K562 (cell line): ENCODE measurements around the gene TULP3. TPM values are rescaled to one million over a fixed set of nuclear protein-coding genes. Genes with fewer than 3 reads are reported as not detected.

ENCODE experiments used
- ATAC-seq: fragments of 200-7000 bp; cut with Tn5 transposase; 3 replicates; pipeline ENCODE4 v1.9.1; 2020; ENCODE audit warnings: moderate library complexity
- BruUV-seq: library from RNA; stranded (reverse); fragments of 400-500 nt; replicated peaks from 2 replicates; lab custom pipeline; 2021; lab: Mats Ljungman, UMichigan
- CTCF ChIA-PET: fragments of 300-600 bp; formaldehyde crosslinking; extraction: SDS; loops from one replicate; lab custom pipeline; 2021; ENCODE audit warnings: low intra/inter-chr PET ratio; lab: Yijun Ruan, JAX
- POLR2A ChIA-PET: fragments of 300-600, 350-650 bp; sonication (Branson Sonifier 250); formaldehyde crosslinking; extraction: SDS; loops from one replicate; lab custom pipeline; 2021; ENCODE audit warnings: antibody characterized with exemption, inconsistent platforms; lab: Yijun Ruan, JAX
- DNase-seq, 4 experiments: peaks; one replicate each; pipeline versions ENCODE4 v3.0.0 to v3.0.0-alpha.2; 2011 to 2018; ENCODE audit warnings: low spot score in 3 of 4, mixed read lengths in 3 of 4; ENCODE audit errors: extremely low read depth in 1 of 4
- FAIRE-seq: peaks from 2 replicates; lab custom pipeline; 2011; peaks lifted over from hg19 to GRCh38; lab: Jason Lieb, UNC
- H2AFZ ChIP-seq: 2 replicates; pipeline ENCODE4 v1.6.0; 2011; ENCODE audit warnings: low read depth, low read length, control low read depth, inconsistent platforms
- H3K27ac ChIP-seq: fragments of 200-600 bp; 3 replicates; pipeline ENCODE4 v1.8.0; 2011; ENCODE audit warnings: low read depth, mild to moderate bottlenecking, control low read depth, inconsistent platforms, low read length, moderate library complexity, mixed read lengths; ENCODE audit errors: extremely low read depth
- H3K27me3 ChIP-seq, 2 experiments: fragments of 300-600 bp in 1 of 2; 2 replicates in 1 of 2; 3 replicates in 1 of 2; pipeline versions ENCODE4 v1.6.0 to v1.8.0; 2011; ENCODE audit warnings: inconsistent platforms in 2 of 2, low read length in 2 of 2, mild to moderate bottlenecking in 1 of 2, mixed read lengths in 1 of 2, moderate library complexity in 1 of 2; ENCODE audit not compliant: control insufficient read depth in 2 of 2, insufficient read depth in 2 of 2
- H3K36me3 ChIP-seq: fragments of 300-600 bp; 3 replicates; pipeline ENCODE4 v1.8.0; 2011; ENCODE audit warnings: mild to moderate bottlenecking, low read length, inconsistent platforms; ENCODE audit not compliant: control insufficient read depth, insufficient read depth
- H3K4me1 ChIP-seq, 2 experiments: fragments of 200-600 bp in 1 of 2; replicated peaks in 1 of 2; 2 replicates in 1 of 2; 3 replicates in 1 of 2; pipeline versions ENCODE4 v1.5.1 to v1.8.0; 2011; ENCODE audit warnings: inconsistent platforms in 2 of 2, low read length in 2 of 2, mild to moderate bottlenecking in 1 of 2, mixed read lengths in 1 of 2, moderate library complexity in 1 of 2; ENCODE audit not compliant: control insufficient read depth in 2 of 2, insufficient read depth in 2 of 2
- H3K4me2 ChIP-seq: 2 replicates; pipeline ENCODE4 v1.6.1; 2011; ENCODE audit warnings: low read length, control low read depth, inconsistent platforms, mixed read lengths; ENCODE audit not compliant: insufficient read depth
- H3K4me3 ChIP-seq: fragments of 200-600 bp; sonication (generic), shearing (Covaris generic); 2 replicates; pipeline ENCODE4 v1.5.1; 2016; ENCODE audit warnings: control low read depth, inconsistent platforms
- H3K79me2 ChIP-seq: fragments of 200-600 bp; 3 replicates; pipeline ENCODE4 v1.8.0; 2011; ENCODE audit warnings: low read length, inconsistent platforms; ENCODE audit not compliant: control insufficient read depth, insufficient read depth
- H3K9ac ChIP-seq, 2 experiments: 2 replicates each; pipeline versions ENCODE4 v1.6.0 to v1.6.1; 2011; ENCODE audit warnings: low read depth in 2 of 2, low read length in 2 of 2, control low read depth in 1 of 2, inconsistent platforms in 1 of 2, mild to moderate bottlenecking in 1 of 2, mixed read lengths in 1 of 2; ENCODE audit not compliant: insufficient read depth in 1 of 2
- H3K9me1 ChIP-seq: one replicate; pipeline ENCODE4 v1.6.0; 2011; ENCODE audit warnings: inconsistent platforms, mild to moderate bottlenecking, low read length, moderate library complexity; ENCODE audit not compliant: control insufficient read depth, insufficient read depth
- H3K9me3 ChIP-seq: replicated peaks from 2 replicates; pipeline ENCODE4 v1.5.1; 2011; ENCODE audit warnings: low read depth, low read length, inconsistent platforms; ENCODE audit not compliant: control insufficient read depth, insufficient read depth
- H4K20me1 ChIP-seq: replicated peaks from 2 replicates; pipeline ENCODE4 v1.6.1; 2011; ENCODE audit warnings: low read length, inconsistent platforms, mixed read lengths; ENCODE audit not compliant: control insufficient read depth, insufficient read depth
- E2F4 ChIP-seq: sonication (generic); formaldehyde crosslinking; IDR thresholded peaks from 2 replicates; pipeline ENCODE4 v1.8.0; 2022; ENCODE audit warnings: mild to moderate bottlenecking, low read depth, missing genetic modification reagents
- GTF2E2 ChIP-seq: fragments of 200-800 bp; sonication (Bioruptor generic); IDR thresholded peaks from 2 replicates; pipeline ENCODE4 v1.6.1; 2016; ENCODE audit warnings: missing genetic modification characterization, missing compliant biosample characterization
- HIVEP1 ChIP-seq: fragments of 250-450 bp; sonication (Bioruptor Pico); IDR thresholded peaks from 2 replicates; pipeline ENCODE4 v1.4.0; 2020; ENCODE audit warnings: mild to moderate bottlenecking
- MCM7 ChIP-seq, 2 experiments: fragments of 450-650 bp; IDR thresholded peaks; 2 replicates each; pipeline ENCODE4 v1.6.1; 2016 to 2018
- MEF2A ChIP-seq: IDR thresholded peaks from 2 replicates; pipeline ENCODE4 v1.6.1; 2011; ENCODE audit warnings: low read depth, mild to moderate bottlenecking, low read length, moderate library complexity; ENCODE audit not compliant: control insufficient read depth
- NCOA2 ChIP-seq, 2 experiments: fragments of 450-650 bp; IDR thresholded peaks; 2 replicates each; pipeline ENCODE4 v1.6.1; 2018; ENCODE audit warnings: mild to moderate bottlenecking in 2 of 2, moderate library complexity in 1 of 2; ENCODE audit not compliant: partially characterized antibody in 2 of 2
- POLR2H ChIP-seq: IDR thresholded peaks from 2 replicates; pipeline ENCODE4 v1.6.1; 2016; ENCODE audit warnings: missing genetic modification characterization, low read depth, mild to moderate bottlenecking, control low read depth, missing compliant biosample characterization, moderate library complexity
- STAT5B ChIP-seq: fragments of 250-450 bp; sonication (Bioruptor Pico); IDR thresholded peaks from 2 replicates; pipeline ENCODE4 v1.8.0; 2021; ENCODE audit warnings: mild to moderate bottlenecking, inconsistent platforms
- ZBTB9 ChIP-seq: fragments of 450-650 bp; formaldehyde crosslinking; IDR thresholded peaks from 2 replicates; pipeline ENCODE4 v1.4.0; 2020; ENCODE audit warnings: mild to moderate bottlenecking, moderate library complexity
- WGBS: fragments of 100-300 bp; shearing (Covaris generic); methylation state at CpG from one replicate; pipeline ENCODE4 v1.1.6; 2016; ENCODE audit warnings: low coverage, mixed read lengths; ENCODE audit not compliant: insufficient coverage; ENCODE audit errors: missing lambda C conversion rate; 5-methylcytosine and 5-hydroxymethylcytosine counted together
- in situ Hi-C: fragments of 300-500 bp; cut with MboI; formaldehyde crosslinking; loops from 4 replicates; pipeline ENCODE4 v1.15.0; 2018; ENCODE audit warnings: inconsistent platforms, mixed read lengths
- intact Hi-C: fragments of 100-400 bp; cut with micrococcal nuclease; formaldehyde crosslinking; loops from 2 replicates; pipeline ENCODE4 v1.14.2; 2022
- polyA plus RNA-seq, 8 experiments: library from polyadenylated mRNA; depleted of rRNA in 4 of 8; stranded (reverse) in 5 of 8; unstranded in 3 of 8; fragments of >200 nt; fragmentation: Nextera tagmentation in 2 of 8; fragmentation: Illumina TruSeq in 1 of 8; extraction: Ambion mirVana in 2 of 8; extraction: Trizol in 1 of 8; gene quantifications; 2 replicates each; pipeline versions ENCODE4 v1.2.1 to v1.2.3, GENCODE V29; 2011 to 2014; ENCODE audit warnings: inconsistent platforms in 1 of 8, missing spikeins in 1 of 8
- total RNA-seq, 7 experiments: library from RNA; depleted of rRNA in 6 of 7; stranded (reverse); fragments of >200 nt in 6 of 7; fragmentation: Illumina TruSeq in 2 of 7; extraction: Trizol in 2 of 7; gene quantifications; 2 replicates each; pipeline versions ENCODE4 v1.2.1 to v1.2.3, GENCODE V29; 2011 to 2021; ENCODE audit warnings: low replicate concordance in 1 of 7

Gene TULP3
- total and polyA plus RNA-seq, 9 of the 15 experiments (the other 6 are each of a cell fraction or from before 2014, with no cell fraction given), result 3.6 to 13.3 (median 7.3) TPM

GRCh38 chr12:2986876-2987275 lies 96.2 kb downstream of the TULP3 start:
- no peaks in the 10 kb centered on the region for H3K9me3 ChIP-seq
- peaks cover 17% of the 10 kb centered on the region; the same call in 2 of the 3 replicates for H3K79me2 ChIP-seq
- POLR2A ChIA-PET, result no interaction called here
- intact Hi-C loops (no loop called here), in situ Hi-C loops (no loop called here)
- ATAC-seq, result no peak
- no peak for FAIRE-seq
- H3K36me3 ChIP-seq, result peaks cover 12% of the 10 kb centered on the region; the same call in 2 of the 3 replicates
- H3K27me3 ChIP-seq, result no peaks in the 10 kb centered on the region
- BruUV-seq, result no TSS peak
- no peak overlapping the region for H3K4me3 ChIP-seq
- no peaks in the 10 kb centered on the region for H3K9me1 ChIP-seq
- TF ChIP-seq MEF2A (no peak), E2F4 (CRISPR knock-in tag) (no peak), MCM7 (IDR thresholded peaks at IDR 0.05) (no peak), NCOA2 (IDR thresholded peaks at IDR 0.05; ENCODE audit: partially characterized antibody in 2 of 2) (no peak), HIVEP1 (no peak), GTF2E2 (tag) (no peak), STAT5B (CRISPR knock-in tag) (no peak), POLR2H (tag) (no peak), ZBTB9 (CRISPR knock-in tag) (no peak)
- no peak for DNase-seq
- CTCF ChIA-PET, result no interaction called here
- H2AFZ ChIP-seq, result no peak overlapping the region
- H3K27ac ChIP-seq, result no peak overlapping the region
- peaks cover 6 to 7% of the 10 kb centered on the region in 2 experiments; a peak in 3 of 5 replicates for H3K4me1 ChIP-seq
- H3K4me2 ChIP-seq, result no peak overlapping the region
- H4K20me1 ChIP-seq, result no peaks in the 10 kb centered on the region
- no peak overlapping the region for H3K9ac ChIP-seq
- 77% methylated on average over 3 of the region's 3 CpGs for WGBS
